Measurements from ENCODE around the gene LIPC.

The LIPC gene

DNA sequence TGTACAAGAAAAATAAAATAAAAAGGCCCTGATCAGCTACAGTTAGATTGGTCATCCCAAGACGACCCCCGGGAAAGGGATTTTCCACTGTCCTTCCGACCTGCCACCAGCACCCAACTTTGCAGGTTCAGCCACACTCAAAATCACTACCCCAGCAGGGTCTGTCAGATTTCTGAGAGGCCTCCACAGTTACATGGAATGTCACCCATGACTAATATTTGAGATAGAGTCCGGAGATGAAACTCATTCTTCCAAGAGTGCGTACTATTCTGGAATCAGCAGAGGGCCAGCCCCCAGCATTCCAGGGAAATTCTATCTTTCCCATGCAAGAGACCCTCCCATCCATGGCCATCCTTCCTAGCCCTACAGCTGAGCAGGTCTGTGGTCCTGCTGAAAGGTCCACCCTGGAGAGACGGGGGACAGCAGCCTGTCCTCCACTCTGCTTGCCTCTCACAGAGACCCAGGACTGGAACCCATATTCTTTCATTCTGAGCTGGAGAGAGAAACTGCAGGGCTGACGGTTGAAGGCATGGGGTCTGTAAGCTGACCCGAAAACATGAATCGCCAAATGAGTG lies 5.8 kb downstream of the LIPC start:
- DNase-seq: no peak

DNA sequence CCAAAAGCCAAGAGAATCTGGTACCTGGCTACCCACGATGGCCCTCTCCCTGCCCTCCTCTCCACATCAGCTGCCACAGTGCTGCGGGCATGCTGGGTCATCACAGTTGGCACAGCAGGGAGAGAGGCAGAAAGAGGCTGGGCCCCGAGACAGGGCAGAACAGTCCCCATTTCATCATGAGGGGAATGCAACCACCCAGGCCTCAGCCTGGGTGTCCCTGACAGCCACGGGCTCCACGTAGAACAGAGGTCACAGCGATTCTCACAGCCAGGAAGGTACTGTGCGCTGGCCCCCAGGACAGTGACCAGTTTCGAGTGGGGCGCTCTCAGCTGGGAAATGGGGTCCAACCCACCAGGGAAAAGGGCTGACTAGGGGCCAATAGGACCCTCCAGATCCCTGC lies 6.3 kb downstream of the LIPC start:
- no peak for DNase-seq

GRCh38 chr15:58438956-58439355 lies 7.2 kb downstream of the LIPC start:
- DNase-seq: peak; percentile 68

DNA sequence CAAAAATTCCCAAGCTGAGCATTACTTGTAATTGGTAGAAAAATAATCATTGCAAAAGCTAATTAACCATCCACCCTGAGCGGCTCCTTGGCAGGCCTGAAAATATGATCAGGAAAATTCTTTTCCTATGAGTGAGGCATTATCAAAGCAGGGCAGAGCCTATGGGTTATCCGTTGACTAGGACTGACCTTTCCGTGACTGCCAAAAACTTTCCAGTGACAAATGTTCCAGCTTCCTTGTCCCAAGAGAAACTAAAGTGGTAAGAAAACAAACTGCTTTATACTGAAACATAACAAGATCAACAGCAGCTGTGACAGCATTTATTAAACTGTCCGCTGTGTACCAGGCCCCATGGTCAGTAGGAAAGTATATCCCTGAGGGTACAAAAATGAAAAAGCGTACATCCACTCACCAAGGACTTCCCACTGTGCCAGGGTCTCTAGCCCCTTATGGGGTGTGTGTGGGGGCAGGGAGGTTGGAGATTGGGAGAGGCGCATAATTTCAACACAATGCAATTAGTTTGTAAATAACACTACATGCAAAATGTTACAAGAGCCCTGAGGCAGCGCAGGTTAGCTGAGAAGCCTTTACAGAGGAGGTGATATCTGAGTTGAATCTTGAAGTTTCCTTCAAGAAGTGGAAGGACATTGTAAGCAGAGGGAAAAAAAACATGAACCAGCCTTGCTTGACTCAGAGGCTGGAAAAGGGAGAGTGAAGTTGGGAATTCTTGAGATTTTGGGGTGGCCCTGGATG lies 8.5 kb downstream of the LIPC start:
- peak; percentile 74 for DNase-seq

GRCh38 chr15:58440922-58441321 lies 9.1 kb downstream of the LIPC start:
- no peak for DNase-seq

GRCh38 chr15:58441376-58442070 lies 9.7 kb downstream of the LIPC start:
- DNase-seq: peak; percentile 79

GRCh38 chr15:58442122-58442521 lies 10.3 kb downstream of the LIPC start:
- no peak for DNase-seq

DNA sequence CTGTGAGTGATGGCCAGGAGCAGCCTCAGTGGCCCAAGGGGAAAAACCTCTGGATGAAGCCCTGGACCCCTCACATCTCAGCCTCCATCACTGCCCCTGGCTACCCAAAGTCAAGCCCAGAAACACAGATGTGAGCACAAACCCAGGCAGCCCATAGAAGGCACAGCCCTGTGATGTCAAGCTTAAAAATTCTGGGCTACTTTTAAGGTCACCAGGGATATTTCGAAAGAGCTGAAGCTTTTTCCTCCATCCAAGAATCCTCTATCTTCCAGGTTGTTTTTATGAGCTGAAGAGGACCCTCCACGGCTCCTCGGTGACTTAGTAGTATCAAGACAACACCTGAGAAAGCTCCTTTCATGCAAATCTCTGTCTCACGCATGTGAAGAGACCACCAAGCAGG lies 11.5 kb downstream of the LIPC start:
- DNase-seq: no peak

DNA sequence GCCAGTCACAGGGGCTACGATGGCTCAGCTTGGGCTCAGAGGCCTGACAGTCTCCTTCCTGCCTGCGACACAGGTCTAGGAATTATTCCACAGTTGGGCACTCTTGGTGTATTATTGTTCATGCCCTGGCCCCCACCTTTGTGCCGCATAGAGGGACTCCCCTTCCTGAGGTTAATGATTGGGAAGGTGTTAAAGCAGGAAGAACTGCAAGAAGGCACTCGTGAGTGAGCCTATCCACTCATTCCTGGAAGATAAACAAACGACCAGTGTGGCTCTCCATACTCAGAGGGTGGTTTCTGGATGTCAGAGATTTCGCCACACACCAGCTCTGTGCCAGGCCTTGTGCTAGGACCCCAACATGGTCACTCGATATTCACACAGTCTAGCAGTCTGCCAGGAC lies 12.3 kb downstream of the LIPC start:
- no peak for DNase-seq

- DNase-seq: peak; percentile 24
Observed at GRCh38 chr15:58444658-58445332, 13.0 kb downstream of the LIPC start.

DNA sequence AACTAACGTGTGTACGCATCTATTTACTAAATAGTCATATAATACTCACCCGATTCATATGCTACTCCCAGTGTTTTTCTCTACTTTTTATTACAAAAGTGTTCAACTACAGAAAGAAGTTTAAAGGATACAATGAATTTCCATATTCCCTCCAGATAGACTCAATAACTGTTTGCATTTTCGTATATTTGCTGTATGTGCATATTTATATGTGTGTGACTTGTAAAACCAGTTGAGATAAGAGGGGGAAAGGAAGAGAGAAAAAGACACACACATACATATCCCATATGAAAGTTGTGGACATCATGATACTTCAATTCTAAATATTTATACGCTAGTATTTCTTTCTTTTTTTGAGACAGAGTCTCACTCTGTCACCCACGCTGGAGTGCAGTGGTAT lies 14.1 kb downstream of the LIPC start:
- no peak for DNase-seq

DNA sequence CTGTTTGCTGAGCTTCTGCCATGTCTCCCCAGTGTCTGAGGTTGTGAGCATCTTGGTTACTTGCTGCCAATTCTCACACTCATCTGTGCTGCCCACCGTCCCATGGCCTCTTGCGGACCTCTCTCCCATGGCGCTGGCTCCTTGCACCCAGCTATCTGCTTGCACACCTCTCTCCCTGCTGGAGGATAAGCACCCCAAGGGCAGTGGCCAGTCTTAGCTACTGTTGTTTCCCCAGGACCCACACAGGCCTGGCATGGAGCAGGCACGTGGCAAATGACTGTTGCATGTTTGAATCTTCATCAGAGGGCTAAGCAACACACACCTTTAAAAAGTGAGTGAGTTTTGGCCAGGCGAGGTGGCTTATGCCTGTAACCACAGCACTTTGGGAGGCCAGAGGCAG lies 14.7 kb downstream of the LIPC start:
- DNase-seq: no peak

DNA sequence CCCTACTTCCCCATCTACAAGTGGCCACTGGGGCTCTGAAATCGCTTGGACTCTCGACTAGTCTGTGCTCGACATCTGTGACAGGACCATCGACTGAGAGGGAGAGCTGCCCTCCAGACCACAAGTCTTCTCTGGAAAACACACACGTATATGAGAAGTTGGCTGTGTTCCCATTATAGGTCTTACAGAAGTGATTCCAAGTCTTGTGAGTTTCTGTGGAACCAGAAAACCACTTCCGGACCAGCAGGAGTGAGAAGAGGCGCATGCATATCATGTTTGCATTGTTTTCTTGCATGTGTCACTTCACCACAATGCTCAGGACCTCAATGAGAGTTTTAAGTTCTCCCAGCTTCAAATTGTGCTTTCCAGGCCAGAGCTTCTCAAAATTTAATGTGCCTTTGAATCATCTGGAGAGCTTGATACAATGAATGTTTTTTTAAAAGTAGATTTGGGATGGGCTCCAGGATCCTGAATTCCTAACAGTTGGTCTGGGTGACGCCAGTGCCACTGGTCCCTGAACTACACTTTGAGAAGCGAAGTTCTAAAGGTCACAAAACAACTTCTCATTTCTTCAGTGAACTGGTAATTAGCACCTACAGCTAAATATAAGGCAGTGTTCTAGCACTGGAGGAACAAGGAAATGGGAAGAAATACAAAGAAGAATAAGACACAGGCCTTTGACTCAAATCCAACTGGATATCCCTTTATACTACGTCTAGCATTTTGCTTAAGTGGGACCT lies 15.7 kb downstream of the LIPC start:
- DNase-seq: peak; percentile 94

- DNase-seq: no peak
Observed at GRCh38 chr15:58448331-58448730, 16.5 kb downstream of the LIPC start.

DNA sequence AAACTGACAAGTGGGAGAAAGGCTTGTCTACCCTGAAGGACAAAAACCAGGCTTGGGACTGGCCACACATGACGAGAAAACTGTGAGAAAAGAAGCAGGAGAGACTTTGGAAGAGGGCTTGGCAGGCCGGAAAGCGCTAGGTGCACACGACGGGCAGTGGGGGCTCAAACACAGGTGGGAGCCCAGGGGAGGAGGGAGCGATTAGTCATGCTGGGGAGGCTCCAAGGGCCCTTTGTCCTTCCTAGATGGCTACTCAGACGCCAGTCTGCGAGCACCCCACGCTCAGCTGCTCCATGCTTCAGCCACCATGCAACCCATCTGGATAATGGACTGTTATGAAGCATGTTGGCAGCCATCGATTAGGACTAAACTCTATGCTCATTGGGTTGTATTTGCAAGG lies 17.1 kb downstream of the LIPC start:
- no peak for DNase-seq

- no peak for DNase-seq
Observed at GRCh38 chr15:58451826-58452225, 20.0 kb downstream of the LIPC start.

DNA sequence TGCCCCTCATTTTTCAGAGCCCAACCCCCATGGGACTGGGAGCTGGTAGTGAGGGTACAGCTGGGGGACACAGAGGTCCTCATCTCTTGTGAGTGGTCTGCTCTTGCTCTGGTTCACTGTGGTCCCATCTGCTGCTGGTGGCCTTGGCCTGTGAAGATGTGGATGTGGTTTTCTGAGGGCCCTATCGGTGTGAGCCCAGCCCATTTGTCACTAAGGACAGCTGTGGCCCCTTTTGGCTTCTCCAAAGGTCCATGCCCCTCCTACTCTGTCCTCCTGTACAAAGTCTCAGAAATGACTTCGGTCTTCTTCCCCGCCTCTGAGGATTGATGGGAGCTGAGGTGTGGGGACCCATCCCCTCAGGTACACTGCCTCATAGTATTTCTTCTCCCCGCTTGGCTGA lies 21.0 kb downstream of the LIPC start:
- DNase-seq: no peak

DNA sequence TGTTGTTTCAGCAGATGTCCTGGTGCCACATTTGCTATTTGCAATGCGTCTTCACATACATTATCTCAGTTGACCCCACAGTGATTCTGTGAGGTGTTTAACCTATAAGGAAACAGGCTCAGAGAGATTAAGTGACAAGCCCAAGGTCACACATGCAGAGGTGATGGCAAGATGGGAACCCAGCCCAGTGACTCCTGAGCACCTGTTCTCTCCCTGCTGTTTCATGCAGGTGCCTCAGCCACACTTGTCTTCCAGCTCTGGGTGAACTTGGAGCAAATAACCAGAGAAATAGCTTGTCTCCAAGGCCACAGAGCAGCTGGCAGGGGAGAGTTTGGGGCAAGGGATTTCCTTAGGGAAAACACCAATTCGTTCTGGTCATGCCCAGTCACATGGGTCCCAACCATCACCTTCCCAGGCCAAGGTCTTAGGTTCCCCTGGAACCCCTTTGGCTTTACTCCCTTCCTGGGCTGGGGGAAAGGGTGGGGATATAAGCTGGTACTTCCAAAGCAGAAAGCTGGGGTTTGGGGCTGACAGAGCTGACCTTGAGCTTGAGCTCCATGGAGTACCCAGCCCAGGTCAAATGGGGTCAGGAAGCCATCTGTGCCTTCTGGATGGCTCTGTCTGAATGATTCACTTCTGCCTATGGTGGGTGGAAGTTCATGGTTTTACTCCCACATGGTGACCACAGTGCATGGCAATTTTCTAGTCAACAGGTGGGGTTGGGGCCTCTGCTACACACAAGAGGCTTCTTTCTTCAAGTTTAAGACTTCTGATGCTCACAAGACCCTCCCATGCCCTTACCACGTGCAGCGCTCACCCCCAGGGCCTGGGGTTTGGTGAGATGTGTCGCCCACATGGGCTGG lies 22.4 kb downstream of the LIPC start:
- DNase-seq: no peak

DNA sequence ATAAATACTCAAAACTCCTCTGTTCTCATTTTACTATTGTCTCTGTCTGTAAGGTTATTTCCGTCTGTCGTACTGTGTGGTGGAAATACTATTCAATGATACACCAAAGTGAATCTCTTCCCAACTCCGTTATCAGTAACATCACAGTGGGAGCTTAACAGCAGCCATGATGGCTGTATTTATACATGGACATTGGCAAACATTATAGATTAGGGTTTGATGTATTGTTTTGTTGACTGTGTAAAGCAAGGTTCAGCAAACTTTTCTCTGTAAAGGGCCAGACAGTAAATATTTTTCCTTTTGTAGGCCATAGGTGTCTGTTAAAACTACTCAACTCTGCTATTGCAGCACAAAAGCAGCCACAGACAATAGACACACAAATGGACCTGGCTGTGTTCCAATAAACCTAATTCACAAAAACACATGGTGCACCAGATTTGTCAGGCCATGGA lies 23.2 kb downstream of the LIPC start:
- DNase-seq: no peak

DNA sequence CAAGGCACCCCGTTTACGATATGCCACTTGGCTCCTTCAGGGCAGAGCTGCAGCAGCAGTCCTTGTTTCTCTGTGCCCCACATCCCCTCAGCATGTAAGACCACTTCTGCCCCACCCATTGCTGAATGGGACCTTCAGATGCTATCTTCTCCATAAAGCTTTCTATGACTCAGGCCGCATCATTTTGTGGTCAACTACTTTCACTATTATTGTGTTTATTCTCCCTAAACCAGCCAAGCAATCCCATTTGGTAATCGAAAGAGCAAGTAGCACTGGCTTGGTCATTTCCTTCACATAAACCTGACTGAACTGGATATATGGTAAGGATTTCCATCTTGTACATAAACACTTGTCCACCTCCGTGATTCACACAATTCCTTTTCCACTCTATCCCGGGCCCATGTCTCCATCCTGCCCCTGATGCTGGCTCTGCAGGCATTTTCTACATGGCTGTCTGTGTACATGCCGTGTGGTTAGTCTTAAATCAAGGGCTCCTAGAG lies 25.7 kb downstream of the LIPC start:
- DNase-seq: peak; percentile 70

DNA sequence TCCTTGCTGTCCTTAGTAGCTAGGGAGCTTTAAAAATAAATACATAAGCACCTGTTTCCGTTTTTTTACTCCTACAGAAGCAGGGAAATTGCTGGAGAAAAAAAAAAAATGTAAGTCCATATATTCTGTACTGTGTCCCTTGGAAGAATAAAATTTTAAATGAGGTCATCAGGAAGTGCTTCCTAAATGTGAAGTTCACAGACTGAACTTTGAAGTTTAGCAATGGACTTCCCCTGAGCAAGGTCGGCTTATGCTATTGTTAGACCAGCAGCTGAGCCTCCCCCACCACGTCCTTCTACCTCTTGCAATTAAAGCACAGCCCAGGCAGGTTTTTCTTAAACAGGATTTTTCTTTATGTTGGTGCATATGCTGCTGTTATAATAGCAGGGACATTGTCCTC lies 26.3 kb downstream of the LIPC start:
- no peak for DNase-seq

Data from fibroblast of skin of scalp (primary cell).